H1 (cell line): ENCODE results near the gene LCN2. TPM values are rescaled to one million over a fixed set of nuclear protein-coding genes. Genes with fewer than 3 reads are reported as not detected.

Experiments
- CTCF ChIA-PET: fragments of 300-600 bp; sonication (Branson Sonifier 250); formaldehyde crosslinking; loops from one replicate; lab custom pipeline; 2021; ENCODE audit not compliant: partially characterized antibody; lab: Charles Lee
- POLR2A ChIA-PET: fragments of 300-600 bp; sonication (Branson Sonifier 250); formaldehyde crosslinking; loops from one replicate; lab custom pipeline; 2021; ENCODE audit warnings: inconsistent platforms; ENCODE audit not compliant: partially characterized antibody; lab: Charles Lee
- DNase-seq, 2 experiments: peaks; one replicate each; pipeline versions ENCODE4 v3.0.0 to v3.0.0-alpha.2; 2010 to 2022; ENCODE audit warnings: low spot score in 2 of 2, low read depth in 1 of 2, mixed read lengths in 1 of 2
- FAIRE-seq: peaks from 2 replicates; lab custom pipeline; 2011; peaks lifted over from hg19 to GRCh38; lab: Jason Lieb, UNC
- H2AFZ ChIP-seq: 2 replicates; pipeline ENCODE4 v1.8.1; 2012; ENCODE audit warnings: low read length, inconsistent platforms
- H2AK5ac ChIP-seq: 2 replicates; pipeline ENCODE4 v1.6.1; 2013; ENCODE audit warnings: low read depth, low read length
- H2BK120ac ChIP-seq: replicated peaks from 2 replicates; pipeline ENCODE3; 2013; ENCODE audit warnings: low read depth, low read length, inconsistent platforms
- H2BK12ac ChIP-seq: 2 replicates; pipeline ENCODE4 v1.6.1; 2013; ENCODE audit warnings: low read depth, low read length
- H2BK15ac ChIP-seq: 2 replicates; pipeline ENCODE4 v1.6.1; 2013; ENCODE audit warnings: low read length
- H2BK20ac ChIP-seq: 2 replicates; pipeline ENCODE4 v1.6.1; 2013; ENCODE audit warnings: low read length
- H2BK5ac ChIP-seq: 2 replicates; pipeline ENCODE4 v1.6.1; 2013; ENCODE audit warnings: low read depth, low read length
- H3K14ac ChIP-seq: 2 replicates; pipeline ENCODE4 v1.6.1; 2013; ENCODE audit warnings: inconsistent platforms; ENCODE audit not compliant: insufficient read length
- H3K18ac ChIP-seq: 2 replicates; pipeline ENCODE4 v1.6.1; 2013; ENCODE audit warnings: low read length; ENCODE audit errors: extremely low read depth
- H3K23ac ChIP-seq: 2 replicates; pipeline ENCODE4 v1.6.1; 2013; ENCODE audit warnings: inconsistent platforms; ENCODE audit not compliant: insufficient read length
- H3K23me2 ChIP-seq: 2 replicates; pipeline ENCODE4 v1.6.1; 2013; ENCODE audit warnings: low read depth, low read length
- H3K27ac ChIP-seq: 2 replicates; pipeline ENCODE4 v1.6.1; 2011; ENCODE audit warnings: low read depth, low read length, inconsistent platforms
- H3K27me3 ChIP-seq, 4 experiments: replicated peaks in 1 of 4; 1 replicate in 1 of 4; 2 replicates in 3 of 4; pipeline versions ENCODE4 v1.6.1 to v1.8.1; 2011 to 2013; ENCODE audit warnings: low read length in 3 of 4, mild to moderate bottlenecking in 3 of 4, inconsistent platforms in 2 of 4, mixed read lengths in 2 of 4, moderate library complexity in 1 of 4; ENCODE audit not compliant: control insufficient read depth in 3 of 4, insufficient read depth in 3 of 4; ENCODE audit errors: extremely low read depth in 1 of 4
- H3K36me3 ChIP-seq, 4 experiments: 2 replicates each; pipeline versions ENCODE4 v1.6.1 to v1.8.1; 2011 to 2013; ENCODE audit warnings: mild to moderate bottlenecking in 4 of 4, low read length in 3 of 4, moderate library complexity in 2 of 4, control low read depth in 1 of 4, inconsistent platforms in 1 of 4; ENCODE audit not compliant: insufficient read depth in 4 of 4, control insufficient read depth in 2 of 4
- H3K4ac ChIP-seq: replicated peaks from 2 replicates; pipeline ENCODE3; 2013; ENCODE audit warnings: low read length, low read depth, mixed read lengths, inconsistent platforms; ENCODE audit not compliant: insufficient read length
- H3K4me1 ChIP-seq, 4 experiments: replicated peaks in 1 of 4; 1 replicate in 1 of 4; 2 replicates in 3 of 4; pipeline versions ENCODE4 v1.6.1 to v1.8.1; 2011 to 2013; ENCODE audit warnings: low read length in 3 of 4, inconsistent platforms in 2 of 4, mixed read lengths in 1 of 4; ENCODE audit not compliant: insufficient read depth in 4 of 4, control insufficient read depth in 3 of 4
- H3K4me2 ChIP-seq, 2 experiments: 2 replicates each; pipeline versions ENCODE4 v1.6.1 to v1.8.1; 2011 to 2013; ENCODE audit warnings: low read depth in 2 of 2, low read length in 2 of 2, control low read depth in 1 of 2, inconsistent platforms in 1 of 2, mild to moderate bottlenecking in 1 of 2; ENCODE audit not compliant: insufficient read depth in 1 of 2
- H3K4me3 ChIP-seq, 4 experiments: fragments of 200-600, 300-600 bp in 1 of 4; sonication (generic), shearing (Covaris generic), sonication (Bioruptor Twin) in 1 of 4; 2 replicates each; pipeline versions ENCODE4 v1.5.1 to v1.8.1; 2011 to 2016; ENCODE audit warnings: low read length in 4 of 4, low read depth in 3 of 4, control low read depth in 2 of 4, inconsistent platforms in 2 of 4, mild to moderate bottlenecking in 2 of 4, mixed read lengths in 1 of 4, moderate library complexity in 1 of 4; ENCODE audit not compliant: insufficient read depth in 2 of 4; ENCODE audit errors: extremely low read depth in 1 of 4
- H3K56ac ChIP-seq: replicated peaks from 2 replicates; pipeline ENCODE3; 2013; ENCODE audit warnings: low read depth, mild to moderate bottlenecking, mixed read lengths, low read length, inconsistent platforms; ENCODE audit not compliant: insufficient read length
- H3K79me1 ChIP-seq: 2 replicates; pipeline ENCODE4 v1.6.1; 2013; ENCODE audit warnings: low read depth, low read length, control low read depth
- H3K79me2 ChIP-seq, 2 experiments: 2 replicates each; pipeline versions ENCODE4 v1.6.1 to v1.8.1; 2012 to 2013; ENCODE audit warnings: low read length in 2 of 2, mild to moderate bottlenecking in 2 of 2, inconsistent platforms in 1 of 2; ENCODE audit not compliant: insufficient read depth in 2 of 2, control insufficient read depth in 1 of 2
- H3K9ac ChIP-seq, 4 experiments: replicated peaks in 1 of 4; 1 replicate in 1 of 4; 2 replicates in 3 of 4; pipeline versions ENCODE4 v1.6.1 to v1.8.1; 2011 to 2013; ENCODE audit warnings: low read depth in 3 of 4, low read length in 3 of 4, control low read depth in 2 of 4, mild to moderate bottlenecking in 2 of 4, moderate library complexity in 2 of 4, inconsistent platforms in 1 of 4; ENCODE audit errors: extremely low read depth in 1 of 4
- H3K9me3 ChIP-seq, 2 experiments: 2 replicates each; pipeline versions ENCODE4 v1.6.1 to v1.8.1; 2012 to 2013; ENCODE audit warnings: mild to moderate bottlenecking in 2 of 2, moderate library complexity in 2 of 2, control low read depth in 1 of 2, inconsistent platforms in 1 of 2, low read depth in 1 of 2, low read length in 1 of 2, mixed read lengths in 1 of 2; ENCODE audit not compliant: insufficient read depth in 2 of 2
- H4K20me1 ChIP-seq, 2 experiments: replicated peaks in 1 of 2; 2 replicates each; pipeline versions ENCODE3 to v1.8.1; 2011 to 2013; ENCODE audit warnings: inconsistent platforms in 2 of 2, low read length in 2 of 2, mild to moderate bottlenecking in 1 of 2; ENCODE audit not compliant: insufficient read depth in 2 of 2, control insufficient read depth in 1 of 2
- H4K5ac ChIP-seq: 2 replicates; pipeline ENCODE4 v1.6.1; 2013; ENCODE audit warnings: low read length, low read depth, mixed read lengths, inconsistent platforms; ENCODE audit not compliant: insufficient read length
- H4K8ac ChIP-seq: 2 replicates; pipeline ENCODE4 v1.8.0; 2013; ENCODE audit warnings: mild to moderate bottlenecking, moderate library complexity, low read length, inconsistent platforms; ENCODE audit not compliant: insufficient read depth; ENCODE audit errors: extremely low read depth
- H4K91ac ChIP-seq: replicated peaks from 2 replicates; pipeline ENCODE3; 2013; ENCODE audit warnings: low read length, mixed read lengths, inconsistent platforms; ENCODE audit not compliant: insufficient read length
- WGBS, 2 experiments: shearing (Covaris generic) in 1 of 2; methylation state at CpG; one replicate each; pipeline versions ENCODE4 v1.1.6 to v1.1.7; 2013 to 2015; ENCODE audit warnings: low lambda C conversion rate in 2 of 2, mixed read lengths in 2 of 2, inconsistent platforms in 1 of 2, low coverage in 1 of 2, missing lambda C conversion rate in 1 of 2; ENCODE audit not compliant: insufficient replicate concordance in 2 of 2, insufficient coverage in 1 of 2, insufficient read length in 1 of 2; ENCODE audit errors: extremely low coverage in 1 of 2, missing lambda C conversion rate in 1 of 2; 5-methylcytosine and 5-hydroxymethylcytosine counted together
- polyA plus RNA-seq, 7 experiments: library from polyadenylated mRNA; depleted of rRNA in 3 of 7; stranded (reverse) in 5 of 7; unstranded in 2 of 7; fragments of >200 nt in 5 of 7; fragments of 200-250 nt in 2 of 7; gene quantifications; 1 replicate in 5 of 7; 2 replicates in 1 of 7; 4 replicates in 1 of 7; pipeline versions ENCODE4 v1.2.1 to v1.2.3, GENCODE V29; 2011 to 2013; ENCODE audit warnings: missing spikeins in 2 of 7, mixed read lengths in 2 of 7
- total RNA-seq: library from RNA; stranded (reverse); fragmentation: NEBNext Ultra II Directional; extraction: Animal tissue kit (Norgen Biotek cat#: 25700); gene quantifications from 2 replicates; pipeline ENCODE4 v1.2.1, GENCODE V29; 2021

LCN2 gene
- total and polyA plus RNA-seq, 2 of the 8 experiments (the other 6 are each of a cell fraction or from before 2014, with no cell fraction given), result 1.1 to 1.6 TPM

DNA sequence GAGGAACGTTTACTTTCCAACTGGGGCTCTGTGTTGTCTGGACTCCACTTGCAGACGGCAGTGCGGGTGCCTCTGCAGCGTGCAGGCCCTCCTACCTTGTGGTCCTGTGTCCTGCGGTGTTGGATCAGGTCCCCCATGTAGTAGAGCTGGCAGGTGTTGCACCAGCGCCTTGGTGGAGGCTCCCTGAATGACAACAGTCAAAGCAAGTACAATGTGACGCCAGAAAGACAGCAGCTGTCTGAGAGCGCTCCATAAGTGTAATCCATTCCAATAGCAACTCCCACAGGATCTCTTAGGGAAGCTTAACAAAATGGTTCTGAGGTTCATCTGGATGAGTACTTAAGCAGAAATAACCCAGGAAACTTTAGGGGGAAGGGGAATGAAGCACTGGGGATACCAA, 20.7 kb downstream of the LCN2 start:
- no peak overlapping the region for H3K9ac ChIP-seq
- H3K79me2 ChIP-seq, result no peaks in the 10 kb centered on the region
- no peak overlapping the region for H2BK5ac ChIP-seq
- H3K18ac ChIP-seq, result no peak overlapping the region
- FAIRE-seq (no peak), DNase-seq (no peak)
- H3K56ac ChIP-seq, result no peak overlapping the region
- ChIA-PET POLR2A (interaction anchor here (0.7 to 2.4 kb wide), 9 partner anchors 9 to 68 kb away, joined by 3 to 16 read pairs (median 3); partner anchors contain the start of gene BBLN), CTCF (interaction anchor here (1.0 to 1.9 kb wide), 4 partner anchors 9 to 45 kb away, joined by 4 to 8 read pairs (median 4); no protein-coding TSS in a partner anchor)
- no peak overlapping the region for H4K8ac ChIP-seq
- H3K27me3 ChIP-seq, result no peaks in the 10 kb centered on the region
- no peak overlapping the region for H3K4me2 ChIP-seq
- no peak overlapping the region for H2BK120ac ChIP-seq
- H4K5ac ChIP-seq, result no peak overlapping the region
- H3K23ac ChIP-seq, result no peak overlapping the region
- H2BK20ac ChIP-seq, result no peak overlapping the region
- peaks cover 3 to 50% (median 18%) of the 10 kb centered on the region in 4 experiments for H3K36me3 ChIP-seq
- H3K14ac ChIP-seq, result no peak overlapping the region
- H2AFZ ChIP-seq, result no peak overlapping the region
- no peak overlapping the region for H3K4ac ChIP-seq
- no peaks in the 10 kb centered on the region for H3K79me1 ChIP-seq
- WGBS, 2 experiments, result 89% methylated on average over 8 of the region's 8 CpGs; no CpG with 5 or more reads in 1 of the 2 experiments
- H3K23me2 ChIP-seq, result no peaks in the 10 kb centered on the region
- H3K4me1 ChIP-seq, result peaks cover 0 to 2% (median 0%) of the 10 kb centered on the region in 4 experiments; a peak in 1 of 7 replicates
- H3K27ac ChIP-seq, result no peak overlapping the region
- H2BK12ac ChIP-seq, result no peak overlapping the region
- no peak overlapping the region for H2BK15ac ChIP-seq
- no peak overlapping the region for H4K91ac ChIP-seq
- H3K9me3 ChIP-seq, result no peaks in the 10 kb centered on the region
- H2AK5ac ChIP-seq, result no peak overlapping the region
- peaks cover 2 to 3% of the 10 kb centered on the region in 2 experiments for H4K20me1 ChIP-seq
- H3K4me3 ChIP-seq, result no peak overlapping the region
